WTC11 (cell line): ENCODE measurements around the gene FPR2. TPM values are rescaled to one million over a fixed set of nuclear protein-coding genes. Genes with fewer than 3 reads are reported as not detected.

Experiments
- ATAC-seq: fragments of 200-7000 bp; cut with Tn5 transposase; 2 replicates; pipeline ENCODE4 v1.10.0; 2021; ENCODE audit warnings: mild to moderate bottlenecking, moderate library complexity
- CTCF ChIA-PET: fragments of 300-600 bp; sonication (Branson Sonifier 250); formaldehyde crosslinking; loops from one replicate; lab custom pipeline; 2021; ENCODE audit warnings: antibody characterized with exemption; lab: Charles Lee
- POLR2A ChIA-PET: fragments of 350-600 bp; sonication (Branson Sonifier 250); formaldehyde crosslinking; loops from one replicate; lab custom pipeline; 2021; ENCODE audit warnings: antibody characterized with exemption; lab: Charles Lee
- DNase-seq: peaks from one replicate; pipeline ENCODE4 v3.0.0; 2021; ENCODE audit warnings: low spot score
- H3K27ac Mint-ChIP-seq: 2 replicates; pipeline ENCODE4 v1.8.0; 2021; ENCODE audit warnings: mixed read lengths
- H3K27me3 Mint-ChIP-seq: 2 replicates; pipeline ENCODE4 v1.8.0; 2021; ENCODE audit warnings: low read depth, mild to moderate bottlenecking, moderate library complexity, mixed read lengths
- H3K36me3 Mint-ChIP-seq: 2 replicates; pipeline ENCODE4 v1.8.0; 2021; ENCODE audit warnings: mixed read lengths
- H3K4me1 Mint-ChIP-seq: 2 replicates; pipeline ENCODE4 v1.8.0; 2022; ENCODE audit warnings: mixed read lengths
- H3K4me3 Mint-ChIP-seq: 2 replicates; pipeline ENCODE4 v1.8.0; 2021; ENCODE audit warnings: mild to moderate bottlenecking, moderate library complexity, mixed read lengths
- H3K9me3 Mint-ChIP-seq: 2 replicates; pipeline ENCODE4 v1.8.0; 2021; ENCODE audit warnings: mixed read lengths
- ATF1 ChIP-seq: sonication (generic); formaldehyde crosslinking; IDR thresholded peaks from 2 replicates; pipeline ENCODE4 v1.8.1; 2023; ENCODE audit warnings: mild to moderate bottlenecking, moderate library complexity, missing genetic modification reagents
- CDX4 ChIP-seq: fragments of 250-450 bp; sonication (Bioruptor Pico); IDR thresholded peaks from 2 replicates; pipeline ENCODE4 v1.9.0; 2021; ENCODE audit warnings: moderate library complexity, mild to moderate bottlenecking, inconsistent platforms, borderline replicate concordance
- CREM ChIP-seq: sonication (generic); formaldehyde crosslinking; IDR thresholded peaks from 2 replicates; pipeline ENCODE4 v1.8.1; 2022; ENCODE audit warnings: mild to moderate bottlenecking, missing genetic modification reagents, moderate library complexity
- HMGA2 ChIP-seq: fragments of 250-450 bp; sonication (Bioruptor Pico); IDR thresholded peaks from 2 replicates; pipeline ENCODE4 v1.4.0; 2021; ENCODE audit warnings: mild to moderate bottlenecking, moderate library complexity
- IRF2 ChIP-seq: sonication (generic); formaldehyde crosslinking; IDR thresholded peaks from 2 replicates; pipeline ENCODE4 v1.8.0; 2022; ENCODE audit warnings: low read depth, missing genetic modification reagents, borderline replicate concordance
- RELA ChIP-seq: sonication (generic); formaldehyde crosslinking; IDR thresholded peaks from 2 replicates; pipeline ENCODE4 v1.8.1; 2022; ENCODE audit warnings: missing genetic modification reagents, mild to moderate bottlenecking, borderline replicate concordance
- STAT6 ChIP-seq: sonication (generic); formaldehyde crosslinking; conservative IDR thresholded peaks from 2 replicates; pipeline ENCODE4 v1.8.1; 2023; ENCODE audit warnings: mild to moderate bottlenecking, low read depth, missing genetic modification reagents, moderate library complexity
- ZBTB21 ChIP-seq: sonication (generic); formaldehyde crosslinking; IDR thresholded peaks from 2 replicates; pipeline ENCODE4 v1.8.1; 2023; ENCODE audit warnings: mild to moderate bottlenecking, missing genetic modification reagents, borderline replicate concordance
- ZMAT4 ChIP-seq: fragments of 250-450 bp; sonication (Bioruptor Pico); IDR thresholded peaks from 2 replicates; pipeline ENCODE4 v1.9.0; 2021; ENCODE audit warnings: mild to moderate bottlenecking
- ZNF263 ChIP-seq: sonication (generic); formaldehyde crosslinking; IDR thresholded peaks from 2 replicates; pipeline ENCODE4 v1.8.1; 2022; ENCODE audit warnings: low read depth, mild to moderate bottlenecking, moderate library complexity, missing genetic modification reagents
- ZNF281 ChIP-seq: sonication (generic); formaldehyde crosslinking; IDR thresholded peaks from 2 replicates; pipeline ENCODE4 v1.8.0; 2023; ENCODE audit warnings: mild to moderate bottlenecking, missing genetic modification reagents
- ZNF396 ChIP-seq: fragments of 250-450 bp; sonication (Bioruptor Pico); IDR thresholded peaks from 2 replicates; pipeline ENCODE4 v1.8.0; 2021; ENCODE audit warnings: mild to moderate bottlenecking, moderate library complexity, borderline replicate concordance
- ZNF416 ChIP-seq: fragments of 250-450 bp; sonication (Bioruptor Pico); IDR thresholded peaks from 2 replicates; pipeline ENCODE4 v1.9.0; 2021; ENCODE audit warnings: mild to moderate bottlenecking, inconsistent platforms
- total RNA-seq: library from RNA; stranded (reverse); gene quantifications from 3 replicates; pipeline ENCODE4 v1.2.3, GENCODE V29; 2021
- TF ChIP-seq, protein P1 (sequence below): fragments of 200-600 bp; IDR thresholded peaks from 2 replicates; pipeline ENCODE4 v1.8.0; 2022; ENCODE audit warnings: antibody characterized with exemption
- TF ChIP-seq, protein P2 (sequence below): sonication (generic); formaldehyde crosslinking; IDR thresholded peaks from 2 replicates; pipeline ENCODE4 v1.8.1; 2023; ENCODE audit warnings: mild to moderate bottlenecking, missing genetic modification reagents
- TF ChIP-seq, protein P3 (sequence below): sonication (generic); formaldehyde crosslinking; IDR thresholded peaks from 2 replicates; pipeline ENCODE4 v1.8.0; 2022; ENCODE audit warnings: mild to moderate bottlenecking, missing genetic modification reagents

Gene FPR2
- total RNA-seq, 1 experiment from 2014 or later: 0.31 TPM

GRCh38 chr19:51784922-51785690, 24.1 kb downstream of the FPR2 start:
- DNase-seq (no peak), ATAC-seq (0 out of 2 replicates have a peak, but pooled peaks have one; percentile 32)
- ChIA-PET POLR2A (no interaction called here), CTCF (interaction anchor here (1.1 kb wide), 1 partner anchor 218 kb away, joined by 3 read pairs; no protein-coding TSS in a partner anchor)
- Mint-ChIP-seq H3K27ac (no peak overlapping the region), H3K36me3 (peaks cover 3% of the 10 kb centered on the region; the same call in 1 of the 2 replicates), H3K9me3 (peaks cover 7% of the 10 kb centered on the region), H3K4me3 (no peak overlapping the region), H3K27me3 (peaks cover 16% of the 10 kb centered on the region; the same call in 1 of the 2 replicates), H3K4me1 (no peaks in the 10 kb centered on the region)
- TF ChIP-seq ZBTB21 (CRISPR knock-in tag) (no peak), STAT6 (CRISPR knock-in tag) (no peak), CREM (no peak), IRF2 (CRISPR knock-in tag) (no peak), ZNF263 (no peak), RELA (CRISPR knock-in tag) (no peak), ZMAT4 (CRISPR knock-in tag) (no peak), ATF1 (CRISPR knock-in tag) (no peak), ZNF396 (CRISPR knock-in tag) (no peak), CDX4 (CRISPR knock-in tag) (no peak), ZNF281 (CRISPR knock-in tag) (no peak), ZNF416 (CRISPR knock-in tag) (no peak), HMGA2 (CRISPR knock-in tag) (no peak)
- TF ChIP-seq, protein P1, sequence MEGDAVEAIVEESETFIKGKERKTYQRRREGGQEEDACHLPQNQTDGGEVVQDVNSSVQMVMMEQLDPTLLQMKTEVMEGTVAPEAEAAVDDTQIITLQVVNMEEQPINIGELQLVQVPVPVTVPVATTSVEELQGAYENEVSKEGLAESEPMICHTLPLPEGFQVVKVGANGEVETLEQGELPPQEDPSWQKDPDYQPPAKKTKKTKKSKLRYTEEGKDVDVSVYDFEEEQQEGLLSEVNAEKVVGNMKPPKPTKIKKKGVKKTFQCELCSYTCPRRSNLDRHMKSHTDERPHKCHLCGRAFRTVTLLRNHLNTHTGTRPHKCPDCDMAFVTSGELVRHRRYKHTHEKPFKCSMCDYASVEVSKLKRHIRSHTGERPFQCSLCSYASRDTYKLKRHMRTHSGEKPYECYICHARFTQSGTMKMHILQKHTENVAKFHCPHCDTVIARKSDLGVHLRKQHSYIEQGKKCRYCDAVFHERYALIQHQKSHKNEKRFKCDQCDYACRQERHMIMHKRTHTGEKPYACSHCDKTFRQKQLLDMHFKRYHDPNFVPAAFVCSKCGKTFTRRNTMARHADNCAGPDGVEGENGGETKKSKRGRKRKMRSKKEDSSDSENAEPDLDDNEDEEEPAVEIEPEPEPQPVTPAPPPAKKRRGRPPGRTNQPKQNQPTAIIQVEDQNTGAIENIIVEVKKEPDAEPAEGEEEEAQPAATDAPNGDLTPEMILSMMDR: no peak
- TF ChIP-seq, protein P2, sequence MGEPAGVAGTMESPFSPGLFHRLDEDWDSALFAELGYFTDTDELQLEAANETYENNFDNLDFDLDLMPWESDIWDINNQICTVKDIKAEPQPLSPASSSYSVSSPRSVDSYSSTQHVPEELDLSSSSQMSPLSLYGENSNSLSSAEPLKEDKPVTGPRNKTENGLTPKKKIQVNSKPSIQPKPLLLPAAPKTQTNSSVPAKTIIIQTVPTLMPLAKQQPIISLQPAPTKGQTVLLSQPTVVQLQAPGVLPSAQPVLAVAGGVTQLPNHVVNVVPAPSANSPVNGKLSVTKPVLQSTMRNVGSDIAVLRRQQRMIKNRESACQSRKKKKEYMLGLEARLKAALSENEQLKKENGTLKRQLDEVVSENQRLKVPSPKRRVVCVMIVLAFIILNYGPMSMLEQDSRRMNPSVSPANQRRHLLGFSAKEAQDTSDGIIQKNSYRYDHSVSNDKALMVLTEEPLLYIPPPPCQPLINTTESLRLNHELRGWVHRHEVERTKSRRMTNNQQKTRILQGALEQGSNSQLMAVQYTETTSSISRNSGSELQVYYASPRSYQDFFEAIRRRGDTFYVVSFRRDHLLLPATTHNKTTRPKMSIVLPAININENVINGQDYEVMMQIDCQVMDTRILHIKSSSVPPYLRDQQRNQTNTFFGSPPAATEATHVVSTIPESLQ (CRISPR knock-in tag): no peak
- TF ChIP-seq, protein P3, sequence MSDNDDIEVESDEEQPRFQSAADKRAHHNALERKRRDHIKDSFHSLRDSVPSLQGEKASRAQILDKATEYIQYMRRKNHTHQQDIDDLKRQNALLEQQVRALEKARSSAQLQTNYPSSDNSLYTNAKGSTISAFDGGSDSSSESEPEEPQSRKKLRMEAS (CRISPR knock-in tag): no peak
